ENCODE results near the gene GPR146.

GPR146 gene

DNA sequence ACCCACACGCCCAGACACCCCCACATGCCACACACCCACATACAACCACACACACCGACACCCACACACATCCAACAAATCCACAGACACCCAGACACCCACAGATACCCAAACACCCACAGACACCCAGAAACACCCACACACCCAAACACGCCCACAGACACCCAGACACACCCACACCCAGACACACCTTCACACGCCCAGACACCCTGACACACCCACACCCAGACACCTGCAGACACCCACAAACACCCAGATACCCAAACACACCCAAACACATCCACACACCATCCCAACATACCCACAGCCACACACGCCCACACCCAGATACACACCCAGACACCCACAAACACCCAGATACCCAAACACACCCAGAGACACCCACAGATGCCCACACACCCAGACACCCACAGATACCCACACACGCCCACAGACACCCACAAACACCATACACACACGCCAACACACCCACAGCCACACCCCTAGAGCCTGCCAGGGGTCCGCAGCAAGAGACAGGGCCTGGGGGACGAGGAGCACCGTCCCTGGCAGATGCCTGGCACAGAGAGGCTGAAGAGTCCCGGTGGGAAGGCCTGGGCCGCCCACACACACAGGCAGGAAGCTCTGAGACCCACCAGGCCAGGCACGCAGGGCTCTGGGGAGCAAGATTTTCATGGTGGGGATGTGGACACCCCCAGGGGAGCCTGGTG is 32.9 kb upstream of the GPR146 start:
- no peak for ATAC-seq
- TF ChIP-seq, protein P1, sequence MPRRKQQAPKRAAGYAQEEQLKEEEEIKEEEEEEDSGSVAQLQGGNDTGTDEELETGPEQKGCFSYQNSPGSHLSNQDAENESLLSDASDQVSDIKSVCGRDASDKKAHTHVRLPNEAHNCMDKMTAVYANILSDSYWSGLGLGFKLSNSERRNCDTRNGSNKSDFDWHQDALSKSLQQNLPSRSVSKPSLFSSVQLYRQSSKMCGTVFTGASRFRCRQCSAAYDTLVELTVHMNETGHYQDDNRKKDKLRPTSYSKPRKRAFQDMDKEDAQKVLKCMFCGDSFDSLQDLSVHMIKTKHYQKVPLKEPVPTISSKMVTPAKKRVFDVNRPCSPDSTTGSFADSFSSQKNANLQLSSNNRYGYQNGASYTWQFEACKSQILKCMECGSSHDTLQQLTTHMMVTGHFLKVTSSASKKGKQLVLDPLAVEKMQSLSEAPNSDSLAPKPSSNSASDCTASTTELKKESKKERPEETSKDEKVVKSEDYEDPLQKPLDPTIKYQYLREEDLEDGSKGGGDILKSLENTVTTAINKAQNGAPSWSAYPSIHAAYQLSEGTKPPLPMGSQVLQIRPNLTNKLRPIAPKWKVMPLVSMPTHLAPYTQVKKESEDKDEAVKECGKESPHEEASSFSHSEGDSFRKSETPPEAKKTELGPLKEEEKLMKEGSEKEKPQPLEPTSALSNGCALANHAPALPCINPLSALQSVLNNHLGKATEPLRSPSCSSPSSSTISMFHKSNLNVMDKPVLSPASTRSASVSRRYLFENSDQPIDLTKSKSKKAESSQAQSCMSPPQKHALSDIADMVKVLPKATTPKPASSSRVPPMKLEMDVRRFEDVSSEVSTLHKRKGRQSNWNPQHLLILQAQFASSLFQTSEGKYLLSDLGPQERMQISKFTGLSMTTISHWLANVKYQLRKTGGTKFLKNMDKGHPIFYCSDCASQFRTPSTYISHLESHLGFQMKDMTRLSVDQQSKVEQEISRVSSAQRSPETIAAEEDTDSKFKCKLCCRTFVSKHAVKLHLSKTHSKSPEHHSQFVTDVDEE (CRISPR knock-in tag; IDR thresholded peaks at IDR 0.05): no peak
- TF ChIP-seq, protein P2, sequence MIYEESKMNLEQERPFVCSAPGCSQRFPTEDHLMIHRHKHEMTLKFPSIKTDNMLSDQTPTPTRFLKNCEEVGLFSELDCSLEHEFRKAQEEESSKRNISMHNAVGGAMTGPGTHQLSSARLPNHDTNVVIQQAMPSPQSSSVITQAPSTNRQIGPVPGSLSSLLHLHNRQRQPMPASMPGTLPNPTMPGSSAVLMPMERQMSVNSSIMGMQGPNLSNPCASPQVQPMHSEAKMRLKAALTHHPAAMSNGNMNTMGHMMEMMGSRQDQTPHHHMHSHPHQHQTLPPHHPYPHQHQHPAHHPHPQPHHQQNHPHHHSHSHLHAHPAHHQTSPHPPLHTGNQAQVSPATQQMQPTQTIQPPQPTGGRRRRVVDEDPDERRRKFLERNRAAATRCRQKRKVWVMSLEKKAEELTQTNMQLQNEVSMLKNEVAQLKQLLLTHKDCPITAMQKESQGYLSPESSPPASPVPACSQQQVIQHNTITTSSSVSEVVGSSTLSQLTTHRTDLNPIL (CRISPR knock-in tag; IDR thresholded peaks at IDR 0.05; ENCODE audit: low read depth): no peak
- TF ChIP-seq CSRNP3 (CRISPR knock-in tag; IDR thresholded peaks at IDR 0.05) (no peak), ARNTL (CRISPR knock-in tag; IDR thresholded peaks at IDR 0.05; ENCODE audit: borderline replicate concordance, low read depth) (no peak), ZNF70 (CRISPR knock-in tag; IDR thresholded peaks at IDR 0.05) (no peak), ZFP3 (CRISPR knock-in tag; IDR thresholded peaks at IDR 0.05) (no peak), BACH2 (CRISPR knock-in tag; IDR thresholded peaks at IDR 0.05; ENCODE audit: borderline replicate concordance) (no peak), PPARA (CRISPR knock-in tag; IDR thresholded peaks at IDR 0.05; ENCODE audit: borderline replicate concordance) (no peak), GLIS3 (CRISPR knock-in tag; IDR thresholded peaks at IDR 0.05) (no peak), CSDC2 (CRISPR knock-in tag; IDR thresholded peaks at IDR 0.05) (no peak)
- TF ChIP-seq, protein P3, sequence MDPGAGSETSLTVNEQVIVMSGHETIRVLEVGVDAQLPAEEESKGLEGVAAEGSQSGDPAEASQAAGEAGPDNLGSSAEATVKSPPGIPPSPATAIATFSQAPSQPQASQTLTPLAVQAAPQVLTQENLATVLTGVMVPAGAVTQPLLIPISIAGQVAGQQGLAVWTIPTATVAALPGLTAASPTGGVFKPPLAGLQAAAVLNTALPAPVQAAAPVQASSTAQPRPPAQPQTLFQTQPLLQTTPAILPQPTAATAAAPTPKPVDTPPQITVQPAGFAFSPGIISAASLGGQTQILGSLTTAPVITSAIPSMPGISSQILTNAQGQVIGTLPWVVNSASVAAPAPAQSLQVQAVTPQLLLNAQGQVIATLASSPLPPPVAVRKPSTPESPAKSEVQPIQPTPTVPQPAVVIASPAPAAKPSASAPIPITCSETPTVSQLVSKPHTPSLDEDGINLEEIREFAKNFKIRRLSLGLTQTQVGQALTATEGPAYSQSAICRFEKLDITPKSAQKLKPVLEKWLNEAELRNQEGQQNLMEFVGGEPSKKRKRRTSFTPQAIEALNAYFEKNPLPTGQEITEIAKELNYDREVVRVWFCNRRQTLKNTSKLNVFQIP (CRISPR knock-in tag; IDR thresholded peaks at IDR 0.05; ENCODE audit: borderline replicate concordance, low read depth): no peak

GRCh38 chr7:1012004-1012715 is 32.2 kb upstream of the GPR146 start:
- TF ChIP-seq ZNF565 (CRISPR knock-in tag; conservative IDR thresholded peaks at IDR 0.05; ENCODE audit: low read depth) (no peak), ZFP3 (CRISPR knock-in tag; IDR thresholded peaks at IDR 0.05) (no peak), RARB (CRISPR knock-in tag; IDR thresholded peaks at IDR 0.05) (no peak), CSRNP3 (CRISPR knock-in tag; IDR thresholded peaks at IDR 0.05) (no peak), CSDC2 (CRISPR knock-in tag; IDR thresholded peaks at IDR 0.05) (no peak), GLIS3 (CRISPR knock-in tag; IDR thresholded peaks at IDR 0.05) (no peak)
- TF ChIP-seq, protein P1 (CRISPR knock-in tag; IDR thresholded peaks at IDR 0.05): no peak
- TF ChIP-seq, protein P3 (CRISPR knock-in tag; IDR thresholded peaks at IDR 0.05; ENCODE audit: borderline replicate concordance, low read depth): no peak
- no peak; the same call in 2 of the 3 replicates for ATAC-seq
